ENCODE results near the gene PELO.

PELO gene

DNA sequence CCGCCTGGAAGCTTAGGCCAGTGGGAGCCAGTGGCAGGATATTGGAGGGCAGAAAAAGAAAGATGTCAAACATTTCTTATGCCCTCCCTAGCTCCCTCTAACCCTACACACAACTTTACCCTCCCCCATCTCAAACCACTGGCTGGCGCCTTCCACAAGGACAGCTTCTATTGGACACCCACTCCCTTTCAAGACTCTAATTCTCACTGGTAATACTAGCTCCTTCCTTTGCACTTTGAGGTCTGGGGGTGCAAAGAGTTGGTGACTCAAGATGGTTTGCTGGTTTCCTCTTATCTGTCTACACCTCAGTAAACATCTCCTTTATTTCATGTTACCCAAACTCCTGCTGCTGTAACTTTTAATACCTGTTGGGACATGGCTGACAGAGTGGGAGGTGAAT is 11.6 kb upstream of the PELO start:
- TF ChIP-seq OSR1 (CRISPR knock-in tag; IDR thresholded peaks at IDR 0.05) (no peak), ZC3H10 (CRISPR knock-in tag; IDR thresholded peaks at IDR 0.05) (no peak)
- no peak for ATAC-seq

GRCh38 chr5:52777186-52777585 is 10.5 kb upstream of the PELO start:
- no peak for TF ChIP-seq CREB5 (CRISPR knock-in tag; IDR thresholded peaks at IDR 0.05; ENCODE audit: low read depth)
- no peak for TF ChIP-seq ISL1 (CRISPR knock-in tag; IDR thresholded peaks at IDR 0.05)
- no peak for TF ChIP-seq ESRRG (CRISPR knock-in tag; IDR thresholded peaks at IDR 0.05)
- no peak for TF ChIP-seq CSDC2 (CRISPR knock-in tag; IDR thresholded peaks at IDR 0.05)
- TF ChIP-seq CSRNP3 (CRISPR knock-in tag; IDR thresholded peaks at IDR 0.05) = no peak
- TF ChIP-seq SNAI2 (CRISPR knock-in tag; IDR thresholded peaks at IDR 0.05) = no peak
- no peak for TF ChIP-seq ZNF8 (CRISPR knock-in tag; IDR thresholded peaks at IDR 0.05)
- TF ChIP-seq TCF4 (CRISPR knock-in tag; IDR thresholded peaks at IDR 0.05; ENCODE audit: borderline replicate concordance) = no peak
- no peak for TF ChIP-seq ZFP30 (CRISPR knock-in tag; IDR thresholded peaks at IDR 0.05)
- no peak for TF ChIP-seq ARNTL (CRISPR knock-in tag; IDR thresholded peaks at IDR 0.05; ENCODE audit: borderline replicate concordance, low read depth)
- TF ChIP-seq PPARA (CRISPR knock-in tag; IDR thresholded peaks at IDR 0.05; ENCODE audit: borderline replicate concordance) = no peak
- TF ChIP-seq BACH2 (CRISPR knock-in tag; IDR thresholded peaks at IDR 0.05; ENCODE audit: borderline replicate concordance) = no peak
- TF ChIP-seq, protein P1, sequence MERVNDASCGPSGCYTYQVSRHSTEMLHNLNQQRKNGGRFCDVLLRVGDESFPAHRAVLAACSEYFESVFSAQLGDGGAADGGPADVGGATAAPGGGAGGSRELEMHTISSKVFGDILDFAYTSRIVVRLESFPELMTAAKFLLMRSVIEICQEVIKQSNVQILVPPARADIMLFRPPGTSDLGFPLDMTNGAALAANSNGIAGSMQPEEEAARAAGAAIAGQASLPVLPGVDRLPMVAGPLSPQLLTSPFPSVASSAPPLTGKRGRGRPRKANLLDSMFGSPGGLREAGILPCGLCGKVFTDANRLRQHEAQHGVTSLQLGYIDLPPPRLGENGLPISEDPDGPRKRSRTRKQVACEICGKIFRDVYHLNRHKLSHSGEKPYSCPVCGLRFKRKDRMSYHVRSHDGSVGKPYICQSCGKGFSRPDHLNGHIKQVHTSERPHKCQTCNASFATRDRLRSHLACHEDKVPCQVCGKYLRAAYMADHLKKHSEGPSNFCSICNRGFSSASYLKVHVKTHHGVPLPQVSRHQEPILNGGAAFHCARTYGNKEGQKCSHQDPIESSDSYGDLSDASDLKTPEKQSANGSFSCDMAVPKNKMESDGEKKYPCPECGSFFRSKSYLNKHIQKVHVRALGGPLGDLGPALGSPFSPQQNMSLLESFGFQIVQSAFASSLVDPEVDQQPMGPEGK (CRISPR knock-in tag; IDR thresholded peaks at IDR 0.05; ENCODE audit: borderline replicate concordance) = no peak
- no peak for TF ChIP-seq OSR1 (CRISPR knock-in tag; IDR thresholded peaks at IDR 0.05)
- TF ChIP-seq ZNF565 (CRISPR knock-in tag; conservative IDR thresholded peaks at IDR 0.05; ENCODE audit: low read depth) = no peak
- TF ChIP-seq ZNF70 (CRISPR knock-in tag; IDR thresholded peaks at IDR 0.05) = no peak
- TF ChIP-seq RARB (CRISPR knock-in tag; IDR thresholded peaks at IDR 0.05) = no peak
- TF ChIP-seq TOX (CRISPR knock-in tag; IDR thresholded peaks at IDR 0.05; ENCODE audit: borderline replicate concordance) = no peak
- TF ChIP-seq GLIS3 (CRISPR knock-in tag; IDR thresholded peaks at IDR 0.05) = no peak
- ATAC-seq = no peak

- TF ChIP-seq, protein P2, sequence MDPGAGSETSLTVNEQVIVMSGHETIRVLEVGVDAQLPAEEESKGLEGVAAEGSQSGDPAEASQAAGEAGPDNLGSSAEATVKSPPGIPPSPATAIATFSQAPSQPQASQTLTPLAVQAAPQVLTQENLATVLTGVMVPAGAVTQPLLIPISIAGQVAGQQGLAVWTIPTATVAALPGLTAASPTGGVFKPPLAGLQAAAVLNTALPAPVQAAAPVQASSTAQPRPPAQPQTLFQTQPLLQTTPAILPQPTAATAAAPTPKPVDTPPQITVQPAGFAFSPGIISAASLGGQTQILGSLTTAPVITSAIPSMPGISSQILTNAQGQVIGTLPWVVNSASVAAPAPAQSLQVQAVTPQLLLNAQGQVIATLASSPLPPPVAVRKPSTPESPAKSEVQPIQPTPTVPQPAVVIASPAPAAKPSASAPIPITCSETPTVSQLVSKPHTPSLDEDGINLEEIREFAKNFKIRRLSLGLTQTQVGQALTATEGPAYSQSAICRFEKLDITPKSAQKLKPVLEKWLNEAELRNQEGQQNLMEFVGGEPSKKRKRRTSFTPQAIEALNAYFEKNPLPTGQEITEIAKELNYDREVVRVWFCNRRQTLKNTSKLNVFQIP (CRISPR knock-in tag; IDR thresholded peaks at IDR 0.05; ENCODE audit: borderline replicate concordance, low read depth) = no peak
- TF ChIP-seq OSR1 (CRISPR knock-in tag; IDR thresholded peaks at IDR 0.05) (no peak), CSDC2 (CRISPR knock-in tag; IDR thresholded peaks at IDR 0.05) (no peak), ZNF8 (CRISPR knock-in tag; IDR thresholded peaks at IDR 0.05) (no peak), CSRNP3 (CRISPR knock-in tag; IDR thresholded peaks at IDR 0.05) (no peak), ZNF565 (CRISPR knock-in tag; conservative IDR thresholded peaks at IDR 0.05; ENCODE audit: low read depth) (no peak), SNAI2 (CRISPR knock-in tag; IDR thresholded peaks at IDR 0.05) (no peak), TOX (CRISPR knock-in tag; IDR thresholded peaks at IDR 0.05; ENCODE audit: borderline replicate concordance) (no peak), ARNTL (CRISPR knock-in tag; IDR thresholded peaks at IDR 0.05; ENCODE audit: borderline replicate concordance, low read depth) (no peak), ZFP30 (CRISPR knock-in tag; IDR thresholded peaks at IDR 0.05) (no peak)
- TF ChIP-seq, protein P1 (CRISPR knock-in tag; IDR thresholded peaks at IDR 0.05; ENCODE audit: borderline replicate concordance) = no peak
- TF ChIP-seq, protein P3, sequence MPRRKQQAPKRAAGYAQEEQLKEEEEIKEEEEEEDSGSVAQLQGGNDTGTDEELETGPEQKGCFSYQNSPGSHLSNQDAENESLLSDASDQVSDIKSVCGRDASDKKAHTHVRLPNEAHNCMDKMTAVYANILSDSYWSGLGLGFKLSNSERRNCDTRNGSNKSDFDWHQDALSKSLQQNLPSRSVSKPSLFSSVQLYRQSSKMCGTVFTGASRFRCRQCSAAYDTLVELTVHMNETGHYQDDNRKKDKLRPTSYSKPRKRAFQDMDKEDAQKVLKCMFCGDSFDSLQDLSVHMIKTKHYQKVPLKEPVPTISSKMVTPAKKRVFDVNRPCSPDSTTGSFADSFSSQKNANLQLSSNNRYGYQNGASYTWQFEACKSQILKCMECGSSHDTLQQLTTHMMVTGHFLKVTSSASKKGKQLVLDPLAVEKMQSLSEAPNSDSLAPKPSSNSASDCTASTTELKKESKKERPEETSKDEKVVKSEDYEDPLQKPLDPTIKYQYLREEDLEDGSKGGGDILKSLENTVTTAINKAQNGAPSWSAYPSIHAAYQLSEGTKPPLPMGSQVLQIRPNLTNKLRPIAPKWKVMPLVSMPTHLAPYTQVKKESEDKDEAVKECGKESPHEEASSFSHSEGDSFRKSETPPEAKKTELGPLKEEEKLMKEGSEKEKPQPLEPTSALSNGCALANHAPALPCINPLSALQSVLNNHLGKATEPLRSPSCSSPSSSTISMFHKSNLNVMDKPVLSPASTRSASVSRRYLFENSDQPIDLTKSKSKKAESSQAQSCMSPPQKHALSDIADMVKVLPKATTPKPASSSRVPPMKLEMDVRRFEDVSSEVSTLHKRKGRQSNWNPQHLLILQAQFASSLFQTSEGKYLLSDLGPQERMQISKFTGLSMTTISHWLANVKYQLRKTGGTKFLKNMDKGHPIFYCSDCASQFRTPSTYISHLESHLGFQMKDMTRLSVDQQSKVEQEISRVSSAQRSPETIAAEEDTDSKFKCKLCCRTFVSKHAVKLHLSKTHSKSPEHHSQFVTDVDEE (CRISPR knock-in tag; IDR thresholded peaks at IDR 0.05) = no peak
- no peak for ATAC-seq
Measured at GRCh38 chr5:52778781-52779180, 8.9 kb upstream of the PELO start.
